Fibroblast of pulmonary artery (primary cell): ENCODE results near the gene BTBD2.

Experiments used
- DNase-seq: peaks from one replicate; pipeline ENCODE4 v3.0.0-alpha.2; 2010; ENCODE audit warnings: low read depth
- H3K4me3 ChIP-seq: replicated peaks from 2 replicates; pipeline ENCODE4 v1.5.1; 2011; ENCODE audit warnings: low read depth, mild to moderate bottlenecking, control low read depth, low read length, moderate library complexity
- TF ChIP-seq, protein P1 (sequence below): IDR thresholded peaks from 2 replicates; pipeline ENCODE4 v1.5.1; 2011; ENCODE audit warnings: mild to moderate bottlenecking, control low read depth, low read length, inconsistent platforms; ENCODE audit errors: missing control alignments

Gene BTBD2

DNA sequence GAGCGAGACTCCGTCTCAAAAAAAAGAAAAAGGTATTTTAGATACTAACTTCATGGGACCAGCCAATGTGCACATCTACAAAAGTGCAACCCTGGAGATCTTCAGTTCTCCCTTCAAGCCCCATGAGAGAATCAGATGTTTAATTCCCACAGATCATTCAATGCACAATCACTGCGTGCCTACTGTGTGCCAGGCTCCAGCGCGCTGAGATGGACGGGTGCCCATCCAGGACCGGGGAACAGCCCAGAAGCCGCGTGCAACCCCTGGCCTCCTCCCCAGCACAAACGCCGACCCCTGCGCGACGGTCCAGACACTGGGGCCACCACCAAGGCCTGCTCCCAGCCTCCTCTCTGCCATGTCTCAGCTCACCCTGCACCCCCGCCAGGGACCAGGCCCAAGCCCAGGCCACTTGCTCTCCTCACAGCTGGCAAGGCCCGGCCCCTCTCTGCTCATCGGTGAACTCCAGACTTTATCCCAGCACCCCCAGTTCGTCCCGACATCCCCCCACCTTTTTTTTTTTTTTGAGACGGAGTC lies 5.3 kb downstream of the BTBD2 start:
- no peak for DNase-seq
- H3K4me3 ChIP-seq, result no peak overlapping the region
- TF ChIP-seq, protein P1, sequence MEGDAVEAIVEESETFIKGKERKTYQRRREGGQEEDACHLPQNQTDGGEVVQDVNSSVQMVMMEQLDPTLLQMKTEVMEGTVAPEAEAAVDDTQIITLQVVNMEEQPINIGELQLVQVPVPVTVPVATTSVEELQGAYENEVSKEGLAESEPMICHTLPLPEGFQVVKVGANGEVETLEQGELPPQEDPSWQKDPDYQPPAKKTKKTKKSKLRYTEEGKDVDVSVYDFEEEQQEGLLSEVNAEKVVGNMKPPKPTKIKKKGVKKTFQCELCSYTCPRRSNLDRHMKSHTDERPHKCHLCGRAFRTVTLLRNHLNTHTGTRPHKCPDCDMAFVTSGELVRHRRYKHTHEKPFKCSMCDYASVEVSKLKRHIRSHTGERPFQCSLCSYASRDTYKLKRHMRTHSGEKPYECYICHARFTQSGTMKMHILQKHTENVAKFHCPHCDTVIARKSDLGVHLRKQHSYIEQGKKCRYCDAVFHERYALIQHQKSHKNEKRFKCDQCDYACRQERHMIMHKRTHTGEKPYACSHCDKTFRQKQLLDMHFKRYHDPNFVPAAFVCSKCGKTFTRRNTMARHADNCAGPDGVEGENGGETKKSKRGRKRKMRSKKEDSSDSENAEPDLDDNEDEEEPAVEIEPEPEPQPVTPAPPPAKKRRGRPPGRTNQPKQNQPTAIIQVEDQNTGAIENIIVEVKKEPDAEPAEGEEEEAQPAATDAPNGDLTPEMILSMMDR, result no peak

DNA sequence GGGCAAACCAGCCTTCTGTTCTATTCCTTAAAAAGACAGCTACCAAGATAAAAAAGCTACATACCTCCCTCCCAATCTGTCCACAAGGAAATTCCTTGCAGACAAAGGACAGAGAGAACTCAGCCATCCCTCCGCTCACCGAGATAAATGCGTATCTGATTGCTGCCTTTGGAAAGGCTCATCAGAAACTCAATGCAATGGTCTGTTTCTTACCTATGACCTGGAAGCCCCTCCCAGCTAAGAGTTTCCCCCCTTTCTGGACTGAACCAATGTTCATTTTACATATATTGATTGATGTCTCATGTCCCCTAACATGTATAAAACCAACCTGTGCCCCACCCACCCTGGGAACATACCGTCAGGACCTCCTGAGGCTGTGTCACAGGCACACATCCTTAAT lies 11.6 kb downstream of the BTBD2 start:
- TF ChIP-seq, protein P1, result no peak
- H3K4me3 ChIP-seq, result no peak overlapping the region
- DNase-seq, result no peak

DNA sequence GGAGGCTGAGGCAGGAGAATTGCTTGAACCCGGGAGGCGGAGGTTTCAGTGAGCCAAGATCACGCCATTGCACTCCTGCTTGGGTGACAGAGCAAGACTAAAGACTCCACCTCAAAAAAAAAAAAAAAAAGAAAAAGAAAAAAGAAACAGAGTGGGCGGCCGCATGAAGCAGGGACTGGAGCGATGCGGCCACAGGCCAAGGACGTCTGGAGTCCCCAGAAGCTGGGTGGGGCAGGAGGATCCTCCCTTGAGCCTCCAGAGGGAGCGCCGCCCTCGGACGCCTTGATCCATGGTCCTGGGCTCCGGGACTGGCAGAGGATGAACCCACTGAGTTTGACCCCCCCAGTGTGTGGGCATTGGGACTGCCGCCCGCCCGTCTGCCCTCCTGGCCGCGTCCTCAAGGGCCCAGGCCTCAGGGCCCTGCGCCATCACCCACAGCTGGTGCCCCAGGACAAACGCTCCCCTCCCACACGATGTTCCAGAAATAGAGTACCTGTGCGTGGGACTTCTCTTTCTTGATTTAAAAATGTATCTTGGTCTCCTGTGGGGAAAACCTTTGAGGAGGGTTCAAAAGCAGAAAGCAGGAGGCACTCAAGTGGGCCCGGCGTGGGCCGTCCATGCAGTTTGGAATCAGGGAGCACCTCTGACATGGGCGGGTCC lies 15.5 kb downstream of the BTBD2 start:
- no peak for DNase-seq
- H3K4me3 ChIP-seq, result no peak overlapping the region
- TF ChIP-seq, protein P1, result no peak

DNA sequence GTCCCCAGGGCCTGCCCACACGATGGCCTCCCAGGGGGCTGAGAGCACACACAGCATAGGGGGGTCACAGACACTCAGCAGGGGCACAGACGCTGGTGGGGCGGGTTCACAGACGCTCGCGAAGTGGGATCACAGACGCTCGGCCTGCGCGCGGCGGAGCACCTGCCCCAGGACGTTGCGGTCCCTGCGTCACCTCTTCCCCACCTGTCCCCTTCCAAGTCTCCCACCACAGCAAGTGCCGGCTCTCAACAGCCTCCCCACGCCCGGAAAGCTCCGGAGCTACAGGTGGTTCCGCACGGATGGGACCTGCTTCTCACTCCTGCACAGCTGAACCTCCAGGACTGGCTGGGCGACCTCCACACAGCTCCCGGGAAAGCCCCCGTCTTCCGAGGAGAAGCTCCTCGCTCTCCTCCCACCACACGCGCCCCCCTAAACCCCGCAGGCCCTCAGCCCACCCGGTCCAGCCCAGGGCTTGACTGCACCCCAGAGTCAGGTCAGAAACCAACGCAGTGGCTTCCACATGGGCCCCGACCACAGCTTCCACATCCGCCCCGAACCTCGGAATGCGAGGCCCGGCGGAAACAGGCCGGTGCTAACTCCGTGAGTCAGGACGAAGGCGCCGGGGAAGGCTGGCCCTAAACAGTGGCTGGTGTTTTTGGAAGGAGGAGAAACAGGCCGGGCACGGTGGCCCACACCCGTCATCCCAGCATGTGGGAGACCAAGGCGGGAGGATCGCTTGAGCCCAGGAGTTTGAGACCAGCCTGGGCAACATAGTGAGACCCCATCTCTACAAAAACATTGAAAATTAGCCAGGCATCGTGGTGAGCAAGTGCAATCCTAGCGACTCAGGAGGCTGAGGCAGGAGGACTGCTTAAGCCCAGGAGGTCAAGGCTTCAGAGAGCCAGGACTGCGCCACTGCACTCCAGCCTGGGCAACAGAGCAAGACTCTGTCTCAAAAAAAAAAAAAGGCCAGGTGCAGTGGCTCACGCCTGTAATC lies 16.5 kb downstream of the BTBD2 start:
- no peak overlapping the region for H3K4me3 ChIP-seq
- DNase-seq, result no peak
- TF ChIP-seq, protein P1, result no peak

DNA sequence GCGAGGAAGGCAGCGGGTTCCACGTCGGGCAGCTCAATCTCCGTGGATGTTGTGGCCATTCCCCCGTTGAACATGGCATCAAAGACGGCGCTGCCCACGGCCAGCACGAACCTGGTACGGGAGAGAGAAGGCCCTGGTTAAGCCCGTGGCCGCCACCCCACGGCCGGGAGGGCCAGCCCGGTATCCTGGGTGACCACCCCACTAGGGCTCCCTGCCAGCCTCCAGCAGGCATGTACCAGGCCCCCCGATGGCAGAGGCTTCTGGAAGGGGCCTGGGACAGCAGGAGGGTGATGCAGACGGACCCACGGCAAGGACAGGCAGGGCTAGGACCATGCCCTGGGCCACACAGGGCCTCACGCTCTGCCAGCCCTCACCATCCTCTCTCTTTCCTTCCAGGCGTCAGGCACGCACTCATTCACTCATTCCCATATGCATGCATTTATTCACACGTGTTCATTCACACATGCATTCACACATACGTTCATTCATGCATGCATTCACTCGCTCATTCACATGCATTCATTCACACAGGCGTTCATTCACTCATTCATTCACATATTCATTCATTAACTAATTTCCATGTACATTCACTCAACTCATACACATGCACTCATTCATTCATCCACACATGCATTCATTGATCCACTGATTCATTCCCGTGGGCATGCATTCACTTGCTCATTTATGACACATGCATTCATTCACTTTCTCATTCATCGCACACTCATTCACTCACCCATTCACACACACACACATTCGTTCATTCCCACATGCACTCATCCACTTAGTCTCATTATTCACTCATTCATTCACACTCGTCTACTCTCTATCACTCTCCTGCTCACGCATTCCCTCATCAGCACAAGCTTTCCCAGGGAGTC lies 17.9 kb downstream of the BTBD2 start:
- TF ChIP-seq, protein P1, result no peak
- DNase-seq, result no peak
- no peak overlapping the region for H3K4me3 ChIP-seq

DNA sequence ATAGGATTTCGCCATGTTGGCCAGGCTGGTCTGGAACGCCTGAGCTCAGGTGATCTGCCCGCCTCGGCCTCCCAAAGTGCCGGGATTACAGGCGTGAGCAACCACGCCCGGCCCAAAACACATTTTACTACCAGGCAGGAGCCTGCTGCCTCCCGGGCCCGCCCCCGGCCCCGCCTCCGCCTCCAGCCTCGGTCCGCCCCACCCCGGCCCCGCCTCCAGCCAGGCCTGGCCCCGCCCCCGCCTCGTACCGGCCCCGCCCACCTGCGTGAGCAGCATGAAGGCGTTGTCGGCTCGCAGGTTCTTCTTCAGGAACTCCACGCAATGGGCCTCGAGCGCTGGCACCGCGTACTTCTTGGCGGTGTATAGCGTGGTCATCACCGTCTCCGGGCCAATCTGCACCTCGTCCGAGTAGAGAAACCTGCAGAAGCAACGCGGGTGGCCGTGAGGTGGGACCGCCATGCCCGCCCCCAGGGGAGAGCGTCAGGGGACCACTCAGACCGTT lies 22.7 kb downstream of the BTBD2 start:
- no peak for DNase-seq
- TF ChIP-seq, protein P1, result no peak
- no peak overlapping the region for H3K4me3 ChIP-seq
